ENCODE results near the gene IL17RD. TPM values are rescaled to one million over a fixed set of nuclear protein-coding genes. Genes with fewer than 3 reads are reported as not detected.

IL17RD gene
- total RNA-seq, 1 donor from 2014 or later, result not detected

DNA sequence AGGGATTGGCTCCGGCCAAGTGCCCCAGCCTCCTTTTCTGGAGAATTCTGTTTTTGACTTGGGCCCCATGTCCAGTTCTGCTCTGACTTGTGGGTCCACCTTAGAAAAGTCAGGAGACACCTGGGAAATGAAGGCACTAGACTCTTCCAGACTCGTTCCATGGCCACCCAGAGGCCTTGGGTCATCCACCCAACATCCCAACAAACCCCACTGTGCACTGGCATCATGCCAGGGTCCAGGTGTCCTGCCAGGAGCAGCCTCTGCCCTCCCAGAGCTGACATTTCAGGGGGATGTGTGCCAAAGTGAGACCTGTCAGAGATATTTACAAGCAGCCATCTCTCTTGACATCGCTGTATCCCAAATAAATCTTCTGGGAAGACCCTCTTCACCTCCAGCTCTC lies 91.5 kb downstream of the IL17RD start:
- intact Hi-C loops (cut with micrococcal nuclease), result no loop called here

DNA sequence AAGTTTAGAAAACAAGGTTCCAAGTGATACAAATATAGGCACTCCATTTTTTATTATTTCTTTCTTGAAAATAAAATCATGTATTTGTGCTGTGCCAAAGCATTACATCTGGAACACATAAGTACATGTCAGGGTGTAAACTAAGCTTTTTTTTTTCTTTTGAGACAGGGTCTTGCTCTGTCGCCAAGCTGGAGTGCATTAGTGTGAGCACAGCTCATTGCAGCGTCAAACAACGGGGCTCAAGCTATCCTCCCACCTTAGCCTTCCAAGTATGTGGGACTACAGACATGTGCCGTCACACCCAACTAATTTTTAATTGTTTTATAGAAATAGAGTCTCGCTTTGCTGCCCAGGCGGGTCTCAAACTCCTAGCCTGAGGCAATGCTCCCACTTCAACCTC lies 95.7 kb downstream of the IL17RD start:
- intact Hi-C loops (cut with micrococcal nuclease), result no loop called here

- intact Hi-C loops (cut with micrococcal nuclease), result no loop called here
These were observed 96.6 kb downstream of the IL17RD start for GRCh38 chr3:57068437-57069089.

- intact Hi-C loops (cut with micrococcal nuclease), result no loop called here
These were observed 98.7 kb downstream of the IL17RD start for GRCh38 chr3:57066471-57066870.

- intact Hi-C loops (cut with micrococcal nuclease), result no loop called here
These were observed 99.6 kb downstream of the IL17RD start for GRCh38 chr3:57065588-57065987.

DNA sequence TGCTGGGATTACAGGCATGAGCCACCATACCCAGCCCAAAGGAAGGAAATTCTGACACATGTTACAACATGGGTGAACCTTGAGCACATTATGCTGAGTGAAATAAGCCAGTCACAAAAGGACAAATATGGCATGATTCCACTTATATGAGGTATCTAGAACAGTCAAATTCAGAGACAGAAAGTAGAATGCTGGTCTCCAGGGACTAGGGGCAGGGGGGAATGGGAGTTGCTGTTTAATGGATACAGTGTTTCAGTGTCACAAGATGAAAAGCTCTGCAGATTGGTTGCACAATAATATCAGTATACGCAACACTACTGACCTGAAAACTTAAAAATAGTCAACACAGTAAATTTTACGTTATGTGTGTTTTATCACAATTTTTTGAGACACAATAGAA lies 100.6 kb downstream of the IL17RD start:
- intact Hi-C loops (cut with micrococcal nuclease), result no loop called here

DNA sequence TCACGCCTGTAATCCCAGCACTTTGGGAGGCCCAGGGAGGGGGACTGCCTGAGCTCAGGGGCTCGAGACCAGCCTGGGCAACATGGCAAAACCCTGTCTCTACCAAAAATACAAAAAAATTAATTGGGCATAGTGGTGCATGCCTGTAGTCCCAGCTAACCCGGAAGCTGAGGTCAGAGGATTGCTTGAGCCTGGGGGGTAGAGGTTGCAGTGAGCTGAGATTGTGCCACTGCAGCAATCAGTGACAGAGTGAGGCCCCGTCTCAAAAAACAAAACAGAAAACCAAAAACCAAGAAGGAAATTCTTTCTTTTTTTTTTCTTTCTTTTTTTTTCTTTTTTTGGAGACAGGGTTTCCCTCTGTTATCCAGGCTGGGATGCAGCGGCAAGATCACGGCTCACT lies 101.2 kb downstream of the IL17RD start:
- intact Hi-C loops (cut with micrococcal nuclease), result no loop called here

GRCh38 chr3:57063032-57063431 lies 102.1 kb downstream of the IL17RD start:
- intact Hi-C loops (cut with micrococcal nuclease), result no loop called here

- intact Hi-C loops (cut with micrococcal nuclease), result no loop called here
These were observed 103.0 kb downstream of the IL17RD start for GRCh38 chr3:57062101-57062631.

- intact Hi-C loops (cut with micrococcal nuclease), result no loop called here
These were observed 103.6 kb downstream of the IL17RD start for GRCh38 chr3:57061556-57061955.

DNA sequence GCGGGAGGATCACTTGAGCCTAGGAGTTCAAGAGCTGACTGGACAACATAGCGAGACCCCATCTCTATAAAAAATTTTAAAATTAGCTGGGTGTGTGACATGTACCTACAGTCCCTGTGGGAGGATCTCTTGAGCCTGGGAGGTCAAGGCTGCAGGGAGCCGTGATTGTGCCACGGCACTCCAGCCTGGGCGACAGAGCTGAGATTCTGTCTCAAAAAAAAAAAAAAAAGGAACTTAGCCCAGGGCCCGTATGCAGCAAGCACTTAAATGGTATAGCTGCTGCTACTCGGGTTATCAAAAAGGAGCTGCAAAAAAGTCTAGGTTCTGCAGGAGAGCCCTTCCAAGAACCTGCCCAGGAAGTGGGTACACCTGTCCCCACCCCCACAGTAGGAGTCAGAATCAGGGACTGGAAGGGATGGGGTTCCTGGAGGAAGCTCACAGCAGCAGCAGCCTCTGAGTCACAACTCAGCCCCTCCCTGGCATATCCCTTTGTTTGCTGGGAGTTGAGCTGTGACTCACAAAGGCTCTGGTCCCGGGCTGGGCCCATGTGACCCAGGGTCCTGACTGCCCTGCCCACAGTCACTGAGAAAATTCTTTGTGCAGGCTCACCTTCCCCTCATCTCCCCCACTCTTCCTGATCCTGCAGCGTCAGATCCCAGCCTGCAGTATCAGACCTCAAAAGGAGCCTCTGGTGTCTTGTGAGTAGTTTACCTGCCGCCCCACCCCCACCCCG lies 104.9 kb downstream of the IL17RD start, which contains the start of gene SPATA12:
TSS of gene SPATA12 (plus strand) at position 576 of the 733 bp plus-strand sequence. CDS start 13,031 bp downstream, outside the sequence.
- intact Hi-C loops (cut with micrococcal nuclease), result no loop called here

DNA sequence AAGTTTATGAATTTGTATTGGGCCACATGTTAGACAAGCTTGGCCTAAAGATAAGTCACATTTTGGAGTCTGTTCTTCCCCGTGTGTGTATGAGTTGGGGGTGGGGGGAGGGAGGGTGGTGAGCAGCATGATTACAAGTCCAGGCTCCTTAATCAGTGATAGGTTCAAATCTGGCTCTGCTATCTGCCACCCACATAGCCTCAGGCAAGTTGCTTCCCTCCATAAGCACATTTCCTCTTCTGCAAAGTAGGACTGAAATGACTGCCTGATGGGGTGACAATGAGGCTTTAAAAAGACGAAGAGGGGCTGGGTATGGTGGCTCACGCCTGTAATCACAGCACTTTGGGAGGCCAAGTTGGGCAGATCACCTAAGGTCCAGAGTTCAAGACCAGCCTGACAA lies 105.7 kb downstream of the IL17RD start:
- intact Hi-C loops (cut with micrococcal nuclease), result no loop called here

- intact Hi-C loops (cut with micrococcal nuclease), result no loop called here
These were observed 107.8 kb downstream of the IL17RD start for GRCh38 chr3:57057351-57057750.

GRCh38 chr3:57053122-57053521 lies 112.0 kb downstream of the IL17RD start:
- intact Hi-C loops (cut with micrococcal nuclease), result no loop called here

- intact Hi-C loops (cut with micrococcal nuclease), result no loop called here
These were observed 112.5 kb downstream of the IL17RD start for GRCh38 chr3:57052662-57053061.

- intact Hi-C loops (cut with micrococcal nuclease), result no loop called here
These were observed 116.4 kb downstream of the IL17RD start for GRCh38 chr3:57048728-57049127.

DNA sequence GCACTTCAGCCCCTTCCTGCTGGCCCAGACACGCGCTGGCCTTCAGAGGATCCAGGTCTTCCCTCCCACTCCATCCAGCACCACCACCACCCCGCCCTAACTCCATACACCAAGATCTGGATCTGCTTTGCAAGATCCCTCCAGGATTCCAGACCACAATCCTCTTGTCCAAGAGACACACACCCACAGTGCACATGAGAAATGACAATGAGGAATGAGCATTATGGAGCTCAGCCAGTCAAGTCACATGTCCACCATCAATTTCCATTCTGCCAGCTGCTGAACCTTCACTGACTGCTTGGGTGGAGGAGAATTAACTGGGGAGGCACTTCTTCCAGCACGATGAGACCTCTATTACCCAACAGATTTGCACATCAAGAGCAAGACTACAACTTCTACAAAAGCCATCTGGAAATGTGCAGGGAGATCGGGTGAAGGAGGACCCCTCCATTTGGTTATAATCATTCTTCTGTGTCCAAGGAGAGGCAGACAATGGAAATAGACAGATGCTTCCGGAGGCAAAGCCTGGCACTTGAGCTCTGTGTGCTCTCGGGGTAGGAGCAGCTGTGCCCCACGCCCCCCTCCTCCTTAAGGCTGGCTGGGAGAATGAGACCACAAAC lies 117.0 kb downstream of the IL17RD start:
- intact Hi-C loops (cut with micrococcal nuclease), result no loop called here

GRCh38 chr3:57046101-57046765 lies 118.9 kb downstream of the IL17RD start:
- intact Hi-C loops (cut with micrococcal nuclease), result no loop called here

- intact Hi-C loops (cut with micrococcal nuclease), result no loop called here
These were observed 121.6 kb downstream of the IL17RD start for GRCh38 chr3:57043518-57043917.

- intact Hi-C loops (cut with micrococcal nuclease), result no loop called here
These were observed 123.5 kb downstream of the IL17RD start for GRCh38 chr3:57041674-57042073.
